GM19240 (cell line): ENCODE results near the gene POP7.
"Not testable (repeated sequence)": the region's sequence is repeated elsewhere in the genome, so short reads cannot be mapped to it uniquely, and the experiment has no call there.

Source experiments
- DNase-seq: peaks from one replicate; pipeline ENCODE4 v3.0.0; 2011; ENCODE audit warnings: low spot score; ENCODE audit not compliant: insufficient read length

The POP7 gene

DNA sequence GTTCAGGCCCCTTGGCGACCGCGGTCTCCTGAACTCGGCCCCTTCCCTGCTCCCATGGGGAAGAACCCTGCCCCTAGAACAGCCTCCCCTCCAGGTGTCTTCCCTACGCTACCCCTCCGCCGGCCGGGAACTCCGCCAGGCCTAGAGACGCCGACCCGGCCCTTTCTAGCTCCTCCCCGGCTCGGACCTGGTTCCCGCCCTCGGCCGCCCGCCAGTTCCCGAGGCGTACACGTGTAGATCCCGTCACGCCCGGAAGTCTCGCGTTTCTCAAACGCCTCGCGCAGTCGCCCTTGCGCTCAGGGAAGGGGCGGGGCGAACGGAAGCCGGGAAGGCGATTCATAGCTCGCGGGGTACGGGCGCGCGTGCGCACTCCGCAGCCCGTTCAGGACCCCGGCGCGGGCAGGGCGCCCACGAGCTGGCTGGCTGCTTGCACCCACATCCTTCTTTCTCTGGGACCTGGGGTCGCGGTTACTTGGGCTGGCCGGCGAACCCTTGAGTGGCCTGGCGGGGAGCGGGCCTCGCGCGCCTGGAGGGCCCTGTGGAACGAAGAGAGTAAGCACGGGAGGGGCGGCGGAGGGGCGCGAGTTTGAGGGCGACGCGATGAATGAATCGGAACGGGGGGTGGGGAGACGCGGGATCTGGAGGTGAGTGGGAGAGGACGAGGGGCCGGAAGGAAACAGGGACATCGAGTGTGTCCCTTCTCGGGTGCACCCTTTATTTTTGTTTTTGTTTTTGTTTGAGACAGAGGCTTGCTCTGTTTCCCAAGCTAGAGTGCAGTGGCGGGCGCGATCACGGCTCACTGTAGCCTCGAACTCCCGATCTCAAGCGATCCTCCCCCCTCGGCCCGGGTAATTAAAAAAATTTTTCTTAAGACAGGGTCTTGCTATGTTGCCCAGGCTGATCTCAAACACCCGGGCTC is at the start of gene POP7:
Gene POP7, plus strand, starts transcription at position 369 of the 919 bp plus-strand sequence. CDS start 710 bp downstream, outside the sequence.
- peak; percentile 94 for DNase-seq

GRCh38 chr7:100662194-100662776 is 43.6 kb upstream of the POP7 start:
- not testable (repeated sequence) for DNase-seq

- no peak for DNase-seq
Observed at GRCh38 chr7:100665168-100665726, 40.7 kb upstream of the POP7 start.

DNA sequence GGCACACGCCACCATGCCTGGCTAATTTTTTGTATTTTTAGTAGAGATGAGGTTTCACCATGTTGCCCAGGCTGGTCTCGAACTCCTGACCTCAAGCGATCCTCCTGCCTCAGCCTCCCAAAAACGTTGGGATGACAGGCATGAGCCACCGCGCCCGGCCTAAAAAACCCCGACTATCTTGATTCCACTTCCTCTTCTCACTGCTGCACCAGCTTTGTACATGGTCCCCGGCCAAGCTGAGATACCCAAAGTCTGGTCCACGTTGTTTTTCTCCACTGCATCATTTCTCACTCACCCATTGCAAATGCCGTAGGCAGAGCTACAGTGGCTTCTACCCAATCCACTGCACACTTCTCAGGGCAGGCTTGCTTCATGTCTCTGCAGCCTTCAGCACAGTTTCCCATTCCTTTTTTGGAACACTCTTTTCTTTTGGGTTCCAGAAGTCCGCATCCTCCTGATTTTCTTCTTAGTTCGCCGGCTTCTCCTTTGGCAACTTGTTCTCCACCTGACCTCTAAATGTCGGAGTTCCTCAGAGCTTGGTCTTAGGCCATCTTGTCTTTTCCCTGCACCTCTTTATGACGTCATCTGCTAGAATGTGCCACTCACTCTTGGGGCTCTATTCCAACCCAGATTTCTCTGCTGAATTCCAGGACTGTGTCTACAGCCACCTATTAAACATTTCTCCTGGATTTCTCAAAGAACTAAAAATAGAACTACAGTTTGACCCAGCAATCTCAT is 38.4 kb upstream of the POP7 start:
- DNase-seq = no peak

- no peak for DNase-seq
Observed at GRCh38 chr7:100668069-100668449, 37.9 kb upstream of the POP7 start.

DNA sequence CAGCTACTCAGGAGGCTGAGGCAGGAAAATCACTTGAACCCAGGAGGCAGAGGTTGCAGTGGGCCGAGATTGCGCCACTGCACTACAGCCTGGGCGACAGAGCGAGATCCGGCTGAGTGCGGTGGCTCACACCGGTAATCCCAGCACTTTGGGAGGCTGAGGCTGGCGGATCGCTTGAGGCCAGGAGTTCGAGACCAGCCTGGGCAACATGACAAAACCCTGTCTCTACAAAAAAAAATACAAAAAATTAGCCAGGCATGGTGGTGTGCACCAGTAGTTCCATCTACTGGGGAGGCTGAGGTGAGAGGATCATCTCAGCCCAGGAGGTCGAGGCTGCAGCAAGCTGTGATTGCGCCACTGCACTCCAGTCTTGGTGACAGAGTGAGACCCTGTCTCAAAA is 36.8 kb upstream of the POP7 start:
- not testable (repeated sequence) for DNase-seq

GRCh38 chr7:100670074-100670473 is 35.8 kb upstream of the POP7 start:
- no peak for DNase-seq

GRCh38 chr7:100671353-100672327 is 34.3 kb upstream of the POP7 start:
- no peak for DNase-seq

GRCh38 chr7:100673302-100673941 is 32.5 kb upstream of the POP7 start, which contains the start of gene GNB2:
GNB2 (plus strand) TSS chr7:100673740; CDS start chr7:100676266, 2,526 bp downstream.
- DNase-seq = peak; percentile 91

- no peak for DNase-seq
Observed at GRCh38 chr7:100673942-100674410, 31.9 kb upstream of the POP7 start.

DNA sequence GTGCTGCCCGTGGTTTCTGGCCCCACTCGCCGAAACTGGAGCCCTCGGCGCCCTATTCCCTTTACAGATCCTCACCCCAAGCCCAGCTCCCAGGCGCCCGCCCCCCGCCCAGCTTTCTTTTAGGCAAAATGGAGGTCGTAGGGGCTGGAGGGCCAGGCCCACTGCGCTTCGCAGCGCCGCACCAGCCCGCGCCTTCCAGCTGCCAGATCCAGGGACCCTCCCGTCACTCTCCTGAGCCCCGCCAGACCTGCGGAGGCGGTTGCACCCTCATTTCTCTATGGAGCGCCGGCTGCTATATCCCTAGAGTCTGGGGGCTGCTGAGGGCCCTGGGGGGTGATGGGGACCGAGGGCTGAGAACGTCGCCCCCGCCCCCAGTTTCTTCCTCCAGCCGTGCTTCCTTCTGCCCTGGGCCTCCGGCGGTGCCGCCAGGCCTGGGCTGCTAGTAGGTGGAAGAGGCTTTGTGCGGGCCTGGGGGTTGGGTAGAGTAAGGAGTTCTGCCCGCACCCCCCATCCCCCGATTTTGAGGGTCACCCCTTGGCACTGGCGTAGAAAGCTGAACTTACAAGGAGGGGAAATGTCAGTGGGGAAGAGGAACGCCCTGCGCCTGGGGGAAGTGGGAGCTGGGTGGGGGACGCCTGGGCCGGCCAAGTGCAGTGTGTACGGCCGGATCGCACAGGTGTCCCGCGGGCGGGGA is 31.4 kb upstream of the POP7 start:
- DNase-seq = no peak

DNA sequence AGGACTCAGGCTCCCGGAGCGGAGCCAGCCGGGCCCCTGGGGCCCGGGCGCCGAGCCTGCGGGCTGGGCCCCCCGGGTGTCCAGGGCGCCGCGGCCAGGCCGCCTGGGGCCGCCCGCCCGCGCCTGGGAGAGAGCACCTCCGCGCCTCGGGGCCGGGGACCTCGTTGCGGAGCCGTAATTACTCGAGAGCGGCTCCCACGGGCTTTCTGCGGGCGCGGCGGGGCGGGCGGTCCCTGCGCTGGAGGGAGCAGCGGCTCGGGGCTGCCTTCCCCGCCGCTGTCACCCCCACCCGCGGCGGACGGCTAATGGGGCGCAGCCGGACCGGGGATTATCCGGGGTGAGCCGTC is 30.8 kb upstream of the POP7 start:
- no peak for DNase-seq

DNA sequence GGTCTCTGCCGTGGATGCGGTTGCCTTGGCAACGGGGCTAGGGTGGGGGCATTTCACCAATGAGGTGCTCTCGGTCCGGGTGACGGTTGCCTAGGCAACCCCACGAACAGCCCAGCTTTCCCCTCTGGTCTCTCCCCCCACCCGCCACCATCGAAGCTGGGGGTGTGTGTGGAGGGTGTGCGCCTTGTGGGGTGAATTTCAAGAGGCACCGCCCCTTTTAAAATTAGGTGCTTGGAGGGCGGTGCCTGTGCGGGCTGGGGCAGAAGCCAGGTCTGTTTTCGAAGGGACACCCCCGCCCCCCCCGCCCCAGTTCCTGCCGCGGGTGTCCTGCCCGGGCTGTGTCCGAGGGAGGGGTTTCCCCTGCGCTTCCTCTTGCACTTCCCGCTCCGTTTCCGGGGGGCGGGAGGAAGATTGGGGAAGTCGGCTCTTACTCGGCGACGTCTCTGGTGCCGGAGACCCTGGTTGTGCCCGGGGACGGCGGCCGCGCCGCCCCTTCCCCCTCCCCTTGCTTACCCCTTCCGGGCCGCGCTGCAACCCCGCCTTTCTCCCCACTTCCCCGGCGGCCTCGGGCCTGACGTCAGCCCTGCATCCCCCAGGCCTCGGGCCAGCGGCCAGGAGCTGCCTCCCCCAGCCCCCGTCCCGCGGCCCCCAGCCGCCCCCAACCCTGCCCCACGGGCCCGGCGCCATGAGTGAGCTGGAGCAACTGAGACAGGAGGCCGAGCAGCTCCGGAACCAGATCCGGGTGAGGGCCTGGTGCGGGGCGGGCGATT is 30.2 kb upstream of the POP7 start:
- DNase-seq = peak; percentile 69

- no peak for DNase-seq
Observed at GRCh38 chr7:100676501-100677306, 29.2 kb upstream of the POP7 start.

DNA sequence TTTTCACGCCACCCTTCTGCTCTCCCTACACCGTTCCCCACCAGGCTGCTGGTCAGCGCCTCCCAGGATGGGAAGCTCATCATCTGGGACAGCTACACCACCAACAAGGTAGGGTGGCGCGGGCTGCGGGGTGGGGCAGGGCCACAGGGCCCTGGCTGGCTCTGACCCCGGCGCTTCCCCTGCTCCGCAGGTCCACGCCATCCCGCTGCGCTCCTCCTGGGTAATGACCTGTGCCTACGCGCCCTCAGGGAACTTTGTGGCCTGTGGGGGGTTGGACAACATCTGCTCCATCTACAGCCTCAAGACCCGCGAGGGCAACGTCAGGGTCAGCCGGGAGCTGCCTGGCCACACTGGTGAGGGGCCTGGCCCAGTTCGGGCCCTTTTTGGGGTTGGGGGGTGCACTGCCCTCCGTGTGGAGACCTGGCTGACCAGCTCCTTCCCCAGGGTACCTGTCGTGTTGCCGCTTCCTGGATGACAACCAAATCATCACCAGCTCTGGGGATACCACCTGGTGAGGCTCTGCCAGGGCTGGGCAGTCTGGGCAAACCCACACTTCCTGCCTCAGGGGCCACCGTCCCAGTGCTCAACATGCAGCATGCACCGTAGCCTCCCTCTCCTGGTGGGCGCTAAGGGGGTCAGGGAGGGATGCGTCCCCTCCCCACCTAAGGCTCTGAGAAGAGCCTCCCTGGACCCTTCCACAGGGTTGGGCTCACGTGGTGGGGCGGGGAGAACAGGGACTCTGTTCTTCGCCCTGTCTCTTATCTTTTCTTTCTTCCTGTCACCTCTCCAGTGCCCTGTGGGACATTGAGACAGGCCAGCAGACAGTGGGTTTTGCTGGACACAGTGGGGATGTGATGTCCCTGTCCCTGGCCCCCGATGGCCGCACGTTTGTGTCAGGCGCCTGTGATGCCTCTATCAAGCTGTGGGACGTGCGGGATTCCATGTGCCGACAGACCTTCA is 28.3 kb upstream of the POP7 start:
- DNase-seq = no peak

GRCh38 chr7:100678291-100678984 is 27.5 kb upstream of the POP7 start:
- no peak for DNase-seq
